ENCODE measurements around the gene ATP2B2. TPM values are rescaled to one million over a fixed set of nuclear protein-coding genes. Genes with fewer than 3 reads are reported as not detected.

The ATP2B2 gene
- total and polyA plus RNA-seq, 8 donors, result 0.11 to 0.75 (median 0.21) TPM

GRCh38 chr3:10483686-10484345 lies 21.6 kb downstream of the ATP2B2 start:
- H3K4me1 ChIP-seq, result no peaks in the 10 kb centered on the region
- FAIRE-seq, result no peak
- no peak for TF ChIP-seq CTCF (IDR thresholded peaks at IDR 0.05)
- H3K27ac ChIP-seq, result no peak overlapping the region
- intact Hi-C loops (cut with DNase I), result no loop called here
- DNase-seq, result no peak
- no peaks in the 10 kb centered on the region for H3K9me3 ChIP-seq
- no peak for ATAC-seq
- WGBS, 2 donors, result 65 to 66% methylated on average over 13 of the region's 13 CpGs
- no peaks in the 10 kb centered on the region for H3K27me3 ChIP-seq
- no peak overlapping the region for H3K4me3 ChIP-seq
- H3K36me3 ChIP-seq, result no peaks in the 10 kb centered on the region

- DNase-seq, result no peak
- no peaks in the 10 kb centered on the region for H3K36me3 ChIP-seq
- FAIRE-seq, result no peak
- no peak overlapping the region for H3K4me3 ChIP-seq
- no peaks in the 10 kb centered on the region for H3K4me1 ChIP-seq
- H3K27me3 ChIP-seq, result no peaks in the 10 kb centered on the region
- TF ChIP-seq CTCF (IDR thresholded peaks at IDR 0.05), result no peak
- no peak overlapping the region for H3K27ac ChIP-seq
- intact Hi-C loops (cut with DNase I), result no loop called here
- H3K9me3 ChIP-seq, result no peaks in the 10 kb centered on the region
- 68 to 89% methylated on average over 4 of the region's 4 CpGs for WGBS, 2 donors
- ATAC-seq, result no peak
Measured at GRCh38 chr3:10483364-10483675, 22.1 kb downstream of the ATP2B2 start.

- Histone ChIP-seq H3K27me3 (no peaks in the 10 kb centered on the region), H3K9me3 (no peaks in the 10 kb centered on the region), H3K36me3 (no peaks in the 10 kb centered on the region), H3K4me3 (no peak overlapping the region), H3K27ac (no peak overlapping the region), H3K4me1 (no peaks in the 10 kb centered on the region)
- intact Hi-C loops (cut with DNase I), result no loop called here
- DNase-seq, result no peak
- no peak for ATAC-seq
- WGBS, 2 donors, result 84 to 86% methylated on average over 13 of the region's 13 CpGs
- no peak for FAIRE-seq
- no peak for TF ChIP-seq CTCF (IDR thresholded peaks at IDR 0.05)
Measured at GRCh38 chr3:10482631-10483363, 22.6 kb downstream of the ATP2B2 start.

- Histone ChIP-seq H3K4me3 (no peak overlapping the region), H3K27me3 (no peaks in the 10 kb centered on the region), H3K4me1 (no peaks in the 10 kb centered on the region), H3K27ac (no peak overlapping the region), H3K9me3 (no peaks in the 10 kb centered on the region), H3K36me3 (no peaks in the 10 kb centered on the region)
- DNase-seq, result no peak
- no peak for ATAC-seq
- FAIRE-seq, result no peak
- intact Hi-C loops (cut with DNase I), result no loop called here
- TF ChIP-seq CTCF (IDR thresholded peaks at IDR 0.05), result no peak
- 65 to 74% methylated on average over 4 of the region's 4 CpGs for WGBS, 2 donors
Measured at GRCh38 chr3:10480871-10481378, 24.5 kb downstream of the ATP2B2 start.

- H3K4me3 ChIP-seq, result no peak overlapping the region
- DNase-seq (no peak), FAIRE-seq (no peak), ATAC-seq (no peak)
- H3K27me3 ChIP-seq, result no peaks in the 10 kb centered on the region
- intact Hi-C loops (cut with DNase I), result no loop called here
- H3K36me3 ChIP-seq, result no peaks in the 10 kb centered on the region
- no peak overlapping the region for H3K27ac ChIP-seq
- no peak for TF ChIP-seq CTCF (IDR thresholded peaks at IDR 0.05)
- H3K9me3 ChIP-seq, result no peaks in the 10 kb centered on the region
- 70 to 77% methylated on average over 2 of the region's 2 CpGs for WGBS, 2 donors
- H3K4me1 ChIP-seq, result no peaks in the 10 kb centered on the region
Measured at GRCh38 chr3:10479311-10479710, 26.1 kb downstream of the ATP2B2 start.

All from pancreas (tissue), 10 donors.